Neural progenitor cell (in vitro differentiated cells): ENCODE results near the gene TFDP1. TPM values are rescaled to one million over a fixed set of nuclear protein-coding genes. Genes with fewer than 3 reads are reported as not detected.

Source experiments
- DNase-seq: peaks from one replicate; pipeline ENCODE4 v3.0.0-alpha.2; 2016; ENCODE audit warnings: low spot score
- H2AFZ ChIP-seq: fragments of 200-600 bp; sonication (generic); replicated peaks from 2 replicates; pipeline ENCODE4 v1.6.1; 2016; ENCODE audit warnings: antibody characterized with exemption
- H3F3A ChIP-seq: fragments of 200-600 bp; sonication (generic); 2 replicates; pipeline ENCODE4 v1.6.1; 2016; ENCODE audit warnings: antibody characterized with exemption, low read depth
- H3K27ac ChIP-seq: fragments of 200-600 bp; sonication (generic); 2 replicates; pipeline ENCODE4 v1.5.1; 2016; ENCODE audit warnings: mild to moderate bottlenecking
- H3K27me3 ChIP-seq: fragments of 200-600 bp; sonication (generic); 2 replicates; pipeline ENCODE4 v1.6.1; 2016; ENCODE audit warnings: mild to moderate bottlenecking, moderate library complexity
- H3K36me3 ChIP-seq: fragments of 200-600 bp; sonication (generic); 2 replicates; pipeline ENCODE4 v1.5.1; 2016
- H3K4me1 ChIP-seq: fragments of 200-600 bp; sonication (generic); 2 replicates; pipeline ENCODE4 v1.6.1; 2016; ENCODE audit warnings: mixed run types
- H3K4me2 ChIP-seq: fragments of 200-600 bp; sonication (generic); 2 replicates; pipeline ENCODE4 v1.6.1; 2016
- H3K4me3 ChIP-seq: fragments of 200-600 bp; sonication (generic); 2 replicates; pipeline ENCODE4 v1.5.1; 2016
- H3K79me2 ChIP-seq: fragments of 200-600 bp; sonication (generic); 2 replicates; pipeline ENCODE4 v1.6.1; 2016; ENCODE audit warnings: low read depth
- H3K9ac ChIP-seq: fragments of 200-600 bp; sonication (generic); 2 replicates; pipeline ENCODE4 v1.6.1; 2016
- H3K9me3 ChIP-seq: fragments of 200-600 bp; sonication (generic); 2 replicates; pipeline ENCODE4 v1.5.1; 2016; ENCODE audit warnings: low read depth
- H4K20me1 ChIP-seq: fragments of 200-600 bp; sonication (generic); 2 replicates; pipeline ENCODE4 v1.6.1; 2016; ENCODE audit warnings: low read depth
- H3K27ac Mint-ChIP-seq: 3 replicates; pipeline ENCODE4 v1.8.0; 2021; ENCODE audit warnings: mixed read lengths
- H3K27me3 Mint-ChIP-seq: 2 replicates; pipeline ENCODE4 v1.8.0; 2022; ENCODE audit warnings: low read depth, mild to moderate bottlenecking, inconsistent platforms, moderate library complexity, mixed read lengths; ENCODE audit not compliant: insufficient read depth
- H3K36me3 Mint-ChIP-seq: 3 replicates; pipeline ENCODE4 v1.8.0; 2021; ENCODE audit warnings: mixed read lengths
- H3K4me1 Mint-ChIP-seq: 3 replicates; pipeline ENCODE4 v1.8.0; 2021; ENCODE audit warnings: mixed read lengths
- H3K4me3 Mint-ChIP-seq: 3 replicates; pipeline ENCODE4 v1.8.0; 2021; ENCODE audit warnings: mild to moderate bottlenecking, moderate library complexity, mixed read lengths
- H3K9me3 Mint-ChIP-seq: 3 replicates; pipeline ENCODE4 v1.8.0; 2020; ENCODE audit warnings: mixed read lengths
- CTCF ChIP-seq: fragments of 200-600 bp; sonication (generic); IDR thresholded peaks from 2 replicates; pipeline ENCODE4 v1.5.1; 2017; ENCODE audit warnings: antibody characterized with exemption, mild to moderate bottlenecking
- EZH2 ChIP-seq: fragments of 200-600 bp; sonication (generic); IDR thresholded peaks from 2 replicates; pipeline ENCODE4 v1.6.1; 2017; ENCODE audit warnings: antibody characterized with exemption, mild to moderate bottlenecking, moderate library complexity
- EZH2phosphoT487 ChIP-seq: fragments of 200-600 bp; sonication (generic); IDR thresholded peaks from 2 replicates; pipeline ENCODE4 v1.6.1; 2017; ENCODE audit warnings: antibody characterized with exemption
- total RNA-seq: library from RNA; depleted of rRNA; stranded (reverse); fragments of >200 nt; gene quantifications from 2 replicates; pipeline ENCODE4 v1.2.3, GENCODE V29; 2015; ENCODE audit warnings: low replicate concordance

Gene TFDP1
- total RNA-seq, 1 donor from 2014 or later: 88.6 TPM

- Histone ChIP-seq H3F3A (no peaks in the 10 kb centered on the region), H3K4me2 (no peak overlapping the region), H3K4me3 (no peak overlapping the region), H3K27me3 (no peaks in the 10 kb centered on the region), H3K9ac (no peak overlapping the region), H3K4me1 (no peaks in the 10 kb centered on the region), H2AFZ (no peak overlapping the region), H3K27ac (no peak overlapping the region), H3K79me2 (peaks cover 2% of the 10 kb centered on the region), H4K20me1 (peaks cover 4% of the 10 kb centered on the region), H3K9me3 (peaks cover 2% of the 10 kb centered on the region), H3K36me3 (peaks cover 11% of the 10 kb centered on the region)
- no peak for DNase-seq
- H3K9me3 Mint-ChIP-seq: peaks cover 2% of the 10 kb centered on the region
- TF ChIP-seq CTCF (no peak), EZH2 (no peak), EZH2phosphoT487 (no peak)
- H3K27me3 Mint-ChIP-seq: no peaks in the 10 kb centered on the region
- no peaks in the 10 kb centered on the region for H3K4me1 Mint-ChIP-seq
- H3K27ac Mint-ChIP-seq: no peak overlapping the region
- no peak overlapping the region for H3K4me3 Mint-ChIP-seq
- H3K36me3 Mint-ChIP-seq: peaks cover 60% of the 10 kb centered on the region
These were observed 51.9 kb downstream of the TFDP1 start for GRCh38 chr13:113636266-113636963.

GRCh38 chr13:113637262-113638160 is 53.0 kb downstream of the TFDP1 start:
- no peaks in the 10 kb centered on the region for H4K20me1 ChIP-seq
- no peak overlapping the region for H3K4me3 ChIP-seq
- peaks cover 20% of the 10 kb centered on the region for H3K36me3 ChIP-seq
- H3K27me3 ChIP-seq: no peaks in the 10 kb centered on the region
- H3K4me1 ChIP-seq: no peaks in the 10 kb centered on the region
- Mint-ChIP-seq H3K36me3 (peaks cover 71% of the 10 kb centered on the region), H3K27ac (no peak overlapping the region), H3K4me1 (no peaks in the 10 kb centered on the region), H3K9me3 (peaks cover 7% of the 10 kb centered on the region), H3K27me3 (no peaks in the 10 kb centered on the region), H3K4me3 (no peak overlapping the region)
- H2AFZ ChIP-seq: no peak overlapping the region
- peaks cover 10% of the 10 kb centered on the region for H3K9me3 ChIP-seq
- H3F3A ChIP-seq: no peaks in the 10 kb centered on the region
- TF ChIP-seq EZH2phosphoT487 (no peak), EZH2 (no peak), CTCF (no peak)
- H3K4me2 ChIP-seq: no peak overlapping the region
- DNase-seq: no peak
- no peaks in the 10 kb centered on the region for H3K79me2 ChIP-seq
- H3K9ac ChIP-seq: no peak overlapping the region
- H3K27ac ChIP-seq: no peak overlapping the region

GRCh38 chr13:113638173-113638746 is 53.7 kb downstream of the TFDP1 start:
- H3K27ac ChIP-seq: no peak overlapping the region
- no peak overlapping the region for H3K4me2 ChIP-seq
- Mint-ChIP-seq H3K4me3 (no peak overlapping the region), H3K27ac (no peak overlapping the region), H3K27me3 (no peaks in the 10 kb centered on the region), H3K36me3 (peaks cover 70% of the 10 kb centered on the region), H3K4me1 (no peaks in the 10 kb centered on the region), H3K9me3 (peaks cover 7% of the 10 kb centered on the region)
- no peaks in the 10 kb centered on the region for H3K4me1 ChIP-seq
- H3F3A ChIP-seq: no peaks in the 10 kb centered on the region
- no peaks in the 10 kb centered on the region for H3K79me2 ChIP-seq
- peaks cover 28% of the 10 kb centered on the region for H3K36me3 ChIP-seq
- no peaks in the 10 kb centered on the region for H3K27me3 ChIP-seq
- no peak overlapping the region for H3K9ac ChIP-seq
- no peak overlapping the region for H2AFZ ChIP-seq
- no peak for DNase-seq
- no peak for TF ChIP-seq CTCF
- no peaks in the 10 kb centered on the region for H4K20me1 ChIP-seq
- no peak overlapping the region for H3K4me3 ChIP-seq
- peaks cover 18% of the 10 kb centered on the region for H3K9me3 ChIP-seq
